CD4-positive, alpha-beta memory T cell (primary cell): ENCODE data around the gene CFAP97D1. TPM values are rescaled to one million over a fixed set of nuclear protein-coding genes. Genes with fewer than 3 reads are reported as not detected.
A peak's percentile ranks its signal among the peaks of the same experiment; 100 is the strongest.

Experiments
- CTCF ChIA-PET: fragments of 350-600 bp; sonication (Branson Sonifier 250); formaldehyde crosslinking; loops from one replicate; lab custom pipeline; 2021; ENCODE audit warnings: inconsistent platforms; ENCODE audit not compliant: partially characterized antibody; lab: Charles Lee
- POLR2A ChIA-PET: fragments of 350-600 bp; sonication (Branson Sonifier 250); formaldehyde crosslinking; loops from one replicate; lab custom pipeline; 2021; ENCODE audit not compliant: partially characterized antibody; lab: Charles Lee
- DNase-seq, 5 donors: peaks; one replicate each; pipeline versions ENCODE4 v3.0.0 to v3.0.0-alpha.2; 2020 to 2022; ENCODE audit warnings: mixed read lengths in 1 of 5
- H3K27ac ChIP-seq: one replicate; pipeline ENCODE4 v1.7.0; 2013; ENCODE audit warnings: low read depth, low read length
- H3K27me3 ChIP-seq: 2 replicates; pipeline ENCODE4 v1.7.0; 2013; ENCODE audit warnings: mild to moderate bottlenecking, low read length, moderate library complexity; ENCODE audit not compliant: insufficient read depth
- H3K36me3 ChIP-seq: 2 replicates; pipeline ENCODE4 v1.7.0; 2013; ENCODE audit warnings: mild to moderate bottlenecking, low read length, moderate library complexity; ENCODE audit not compliant: insufficient read depth
- H3K4me1 ChIP-seq: 2 replicates; pipeline ENCODE4 v1.7.0; 2013; ENCODE audit warnings: mild to moderate bottlenecking, low read length, moderate library complexity; ENCODE audit not compliant: insufficient read depth
- H3K4me3 ChIP-seq, 2 donors: one replicate each; pipeline ENCODE4 v1.7.0; 2013; ENCODE audit warnings: low read length in 2 of 2, mild to moderate bottlenecking in 1 of 2
- H3K9me3 ChIP-seq, 2 donors: one replicate each; pipeline ENCODE4 v1.7.0; 2013; ENCODE audit warnings: low read length in 2 of 2, control low read depth in 1 of 2; ENCODE audit not compliant: control insufficient read depth in 1 of 2
- H3K27ac Mint-ChIP-seq, 7 donors: one replicate each; pipeline ENCODE4 v1.8.0; 2020 to 2021; ENCODE audit warnings: mixed read lengths in 7 of 7, mild to moderate bottlenecking in 6 of 7, inconsistent platforms in 3 of 7, moderate library complexity in 3 of 7
- H3K27me3 Mint-ChIP-seq, 2 donors: one replicate each; pipeline ENCODE4 v1.8.0; 2020 to 2021; ENCODE audit warnings: mixed read lengths in 2 of 2
- H3K36me3 Mint-ChIP-seq, 2 donors: one replicate each; pipeline ENCODE4 v1.8.0; 2020 to 2021; ENCODE audit warnings: mixed read lengths in 2 of 2, inconsistent platforms in 1 of 2, mild to moderate bottlenecking in 1 of 2
- H3K4me1 Mint-ChIP-seq, 4 donors: one replicate each; pipeline ENCODE4 v1.8.0; 2020 to 2021; ENCODE audit warnings: mixed read lengths in 4 of 4, mild to moderate bottlenecking in 1 of 4
- H3K4me3 Mint-ChIP-seq, 8 donors: one replicate each; pipeline ENCODE4 v1.8.0; 2020 to 2021; ENCODE audit warnings: mixed read lengths in 8 of 8, mild to moderate bottlenecking in 7 of 8, moderate library complexity in 6 of 8, inconsistent platforms in 3 of 8
- H3K9me3 Mint-ChIP-seq, 8 donors: one replicate each; pipeline ENCODE4 v1.8.0; 2020 to 2021; ENCODE audit warnings: mixed read lengths in 8 of 8, mild to moderate bottlenecking in 5 of 8, inconsistent platforms in 3 of 8, moderate library complexity in 1 of 8
- intact Hi-C: fragments of 100-400 bp; cut with micrococcal nuclease; formaldehyde crosslinking; loops from one replicate; pipeline ENCODE4 v1.15.1; 2023
- polyA plus RNA-seq, 2 donors: library from polyadenylated mRNA; unstranded; fragments of 300-500 nt; fragmentation: Illumina TruSeq; gene quantifications; one replicate each; pipeline ENCODE4 v1.2.3, GENCODE V29; 2021
- total RNA-seq, 2 experiments: library from RNA; stranded (reverse); gene quantifications; one replicate each; pipeline ENCODE4 v1.2.3, GENCODE V29; 2021

CFAP97D1 gene
- not detected for total RNA-seq
- not detected for polyA plus RNA-seq

GRCh38 chr17:43780135-43780534 is at the start of gene CFAP97D1:
TSS of gene CFAP97D1 (plus strand) at chr17:43780435. CDS start at chr17:43780463, 28 bp downstream.
- Mint-ChIP-seq H3K4me3 (peak within 1 kb of the TSS; percentile 76 to 85 (median 80)), H3K27me3 (peaks cover 18% of the 10 kb centered on the region in 2 donors), H3K27ac (peak within 1 kb of the TSS in 6 of 7 donors; percentile 36 to 72 (median 49)), H3K36me3 (peaks cover 0 to under 1% of the 10 kb centered on the region in 2 donors), H3K4me1 (peaks cover 0 to 13% (median 3%) of the 10 kb centered on the region in 4 donors), H3K9me3 (no peaks in the 10 kb centered on the region)
- peak within 1 kb of the TSS in 1 of 2 donors; percentile 77 for H3K4me3 ChIP-seq
- intact Hi-C loops, result no loop called here
- H3K9me3 ChIP-seq, result no peaks in the 10 kb centered on the region
- peak within 1 kb of the TSS; percentile 31 for H3K27ac ChIP-seq
- DNase-seq, result no peak
- CTCF ChIA-PET, result interaction anchor here (0.8 to 1.1 kb wide), 2 partner anchors 15 to 66 kb away, joined by 5 read pairs; no protein-coding TSS in a partner anchor
- H3K27me3 ChIP-seq, result peaks cover 4% of the 10 kb centered on the region
- peaks cover 10% of the 10 kb centered on the region for H3K4me1 ChIP-seq
- no peaks in the 10 kb centered on the region for H3K36me3 ChIP-seq
- POLR2A ChIA-PET, result interaction anchor here (0.6 kb wide), 1 partner anchor 85 kb away, joined by 3 read pairs; no protein-coding TSS in a partner anchor

GRCh38 chr17:43732958-43733357 is 47.3 kb upstream of the CFAP97D1 start:
- Histone ChIP-seq H3K4me3 (no peak overlapping the region), H3K27me3 (no peaks in the 10 kb centered on the region), H3K9me3 (no peaks in the 10 kb centered on the region), H3K4me1 (no peaks in the 10 kb centered on the region), H3K27ac (no peak overlapping the region), H3K36me3 (no peaks in the 10 kb centered on the region)
- ChIA-PET POLR2A (no interaction called here), CTCF (interaction anchor here (1.1 to 1.3 kb wide), 2 partner anchors 33 to 34 kb away, joined by 3 to 7 read pairs; no protein-coding TSS in a partner anchor)
- no peak for DNase-seq
- H3K36me3 Mint-ChIP-seq, result no peaks in the 10 kb centered on the region
- peaks cover 7 to 11% of the 10 kb centered on the region in 2 donors for H3K27me3 Mint-ChIP-seq
- H3K4me3 Mint-ChIP-seq, result no peak overlapping the region
- intact Hi-C loops, result no loop called here
- peaks cover 0 to 6% (median 1%) of the 10 kb centered on the region in 8 donors for H3K9me3 Mint-ChIP-seq
- no peaks in the 10 kb centered on the region for H3K4me1 Mint-ChIP-seq
- H3K27ac Mint-ChIP-seq, result no peak overlapping the region

GRCh38 chr17:43733956-43734355 is 46.3 kb upstream of the CFAP97D1 start:
- H3K27me3 ChIP-seq, result no peaks in the 10 kb centered on the region
- Mint-ChIP-seq H3K36me3 (no peaks in the 10 kb centered on the region), H3K4me3 (no peak overlapping the region), H3K27me3 (peaks cover 8 to 11% of the 10 kb centered on the region in 2 donors), H3K4me1 (no peaks in the 10 kb centered on the region), H3K27ac (peak overlapping the region in 1 of 7 donors; percentile 22), H3K9me3 (peaks cover 0 to 6% (median 1%) of the 10 kb centered on the region in 8 donors)
- no peaks in the 10 kb centered on the region for H3K9me3 ChIP-seq
- POLR2A ChIA-PET, result no interaction called here
- CTCF ChIA-PET, result interaction anchor here (1.3 to 1.6 kb wide), 2 partner anchors 33 to 39 kb away, joined by 6 to 7 read pairs; no protein-coding TSS in a partner anchor
- DNase-seq, result no peak
- H3K4me1 ChIP-seq, result no peaks in the 10 kb centered on the region
- H3K4me3 ChIP-seq, result no peak overlapping the region
- H3K36me3 ChIP-seq, result no peaks in the 10 kb centered on the region
- H3K27ac ChIP-seq, result no peak overlapping the region
- intact Hi-C loops, result no loop called here

GRCh38 chr17:43734376-43734775 is 45.9 kb upstream of the CFAP97D1 start:
- H3K4me1 ChIP-seq, result no peaks in the 10 kb centered on the region
- H3K27me3 ChIP-seq, result no peaks in the 10 kb centered on the region
- H3K4me3 ChIP-seq, result no peak overlapping the region
- Mint-ChIP-seq H3K27ac (no peak overlapping the region), H3K9me3 (peaks cover 0 to 6% (median 1%) of the 10 kb centered on the region in 8 donors), H3K27me3 (peaks cover 9 to 13% of the 10 kb centered on the region in 2 donors), H3K36me3 (no peaks in the 10 kb centered on the region), H3K4me3 (no peak overlapping the region), H3K4me1 (no peaks in the 10 kb centered on the region)
- no peaks in the 10 kb centered on the region for H3K9me3 ChIP-seq
- intact Hi-C loops, result no loop called here
- no peak overlapping the region for H3K27ac ChIP-seq
- CTCF ChIA-PET, result interaction anchor here (1.3 to 1.6 kb wide), 2 partner anchors 32 to 40 kb away, joined by 6 to 7 read pairs; no protein-coding TSS in a partner anchor
- DNase-seq, result no peak
- POLR2A ChIA-PET, result no interaction called here
- H3K36me3 ChIP-seq, result no peaks in the 10 kb centered on the region

- intact Hi-C loops, result no loop called here
- POLR2A ChIA-PET, result no interaction called here
Observed at GRCh38 chr17:43736389-43736788, 43.8 kb upstream of the CFAP97D1 start.

GRCh38 chr17:43737722-43738121 is 42.5 kb upstream of the CFAP97D1 start:
- CTCF ChIA-PET, result interaction anchor here (1.5 kb wide), 2 partner anchors 22 to 28 kb away, joined by 8 read pairs; partner anchors contain the start of gene SOST
- intact Hi-C loops, result no loop called here
- Histone ChIP-seq H3K27me3 (no peaks in the 10 kb centered on the region), H3K4me3 (no peak overlapping the region), H3K27ac (no peak overlapping the region), H3K9me3 (no peaks in the 10 kb centered on the region), H3K36me3 (no peaks in the 10 kb centered on the region), H3K4me1 (no peaks in the 10 kb centered on the region)
- no peak for DNase-seq
- Mint-ChIP-seq H3K4me1 (no peaks in the 10 kb centered on the region), H3K9me3 (peaks cover 0 to 5% (median 2%) of the 10 kb centered on the region in 8 donors), H3K27me3 (peaks cover 15 to 19% of the 10 kb centered on the region in 2 donors), H3K36me3 (no peaks in the 10 kb centered on the region), H3K4me3 (no peak overlapping the region), H3K27ac (peak overlapping the region in 1 of 7 donors; percentile 48)
- POLR2A ChIA-PET, result no interaction called here

More at GRCh38 chr17:43736389-43736788, 43.8 kb upstream of the CFAP97D1 start:
- Histone ChIP-seq H3K4me3 (no peak overlapping the region), H3K4me1 (no peaks in the 10 kb centered on the region), H3K36me3 (no peaks in the 10 kb centered on the region), H3K27me3 (no peaks in the 10 kb centered on the region), H3K9me3 (no peaks in the 10 kb centered on the region), H3K27ac (no peak overlapping the region)
- no peak for DNase-seq
- Mint-ChIP-seq H3K4me3 (no peak overlapping the region), H3K27ac (no peak overlapping the region), H3K36me3 (no peaks in the 10 kb centered on the region), H3K9me3 (peaks cover 0 to 6% (median 1%) of the 10 kb centered on the region in 8 donors), H3K4me1 (no peaks in the 10 kb centered on the region), H3K27me3 (peaks cover 13% of the 10 kb centered on the region in 2 donors)
- CTCF ChIA-PET, result interaction anchor here (0.9 to 1.0 kb wide), 2 partner anchors 42 to 44 kb away, joined by 3 to 4 read pairs; no protein-coding TSS in a partner anchor

- H3K27me3 Mint-ChIP-seq, result peaks cover 34 to 37% of the 10 kb centered on the region in 2 donors
Observed at GRCh38 chr17:43740541-43740940, 39.7 kb upstream of the CFAP97D1 start.

More at GRCh38 chr17:43740541-43740940, 39.7 kb upstream of the CFAP97D1 start:
- no peaks in the 10 kb centered on the region for H3K9me3 ChIP-seq
- Mint-ChIP-seq H3K27ac (no peak overlapping the region), H3K4me3 (no peak overlapping the region), H3K4me1 (no peaks in the 10 kb centered on the region), H3K36me3 (no peaks in the 10 kb centered on the region), H3K9me3 (peaks cover 0 to 1% (median 0%) of the 10 kb centered on the region in 8 donors)
- no peaks in the 10 kb centered on the region for H3K27me3 ChIP-seq
- ChIA-PET CTCF (interaction anchor here (2.7 kb wide), 1 partner anchor 46 kb away, joined by 9 read pairs; no protein-coding TSS in a partner anchor), POLR2A (no interaction called here)
- no peak overlapping the region for H3K4me3 ChIP-seq
- intact Hi-C loops, result no loop called here
- no peaks in the 10 kb centered on the region for H3K4me1 ChIP-seq
- no peaks in the 10 kb centered on the region for H3K36me3 ChIP-seq
- no peak for DNase-seq
- no peak overlapping the region for H3K27ac ChIP-seq
